ENCODE measurements around the gene KCNH2. TPM values are rescaled to one million over a fixed set of nuclear protein-coding genes. Genes with fewer than 3 reads are reported as not detected.
A peak's percentile ranks its signal among the peaks of the same experiment; 100 is the strongest.
"Not testable (repeated sequence)": the region's sequence is repeated elsewhere in the genome, so short reads cannot be mapped to it uniquely, and the experiment has no call there.

KCNH2 gene
- total RNA-seq, 1 donor from 2014 or later, result 2.3 TPM

GRCh38 chr7:150934045-150934766 lies 43.9 kb downstream of the KCNH2 start:
- DNase-seq (ENCODE audit: low read depth), result no peak

- no peak for DNase-seq (ENCODE audit: low read depth)
These were observed 46.8 kb downstream of the KCNH2 start for GRCh38 chr7:150931199-150931869.

- no peak for DNase-seq (ENCODE audit: low read depth)
These were observed 49.6 kb downstream of the KCNH2 start for GRCh38 chr7:150928541-150928940.

DNA sequence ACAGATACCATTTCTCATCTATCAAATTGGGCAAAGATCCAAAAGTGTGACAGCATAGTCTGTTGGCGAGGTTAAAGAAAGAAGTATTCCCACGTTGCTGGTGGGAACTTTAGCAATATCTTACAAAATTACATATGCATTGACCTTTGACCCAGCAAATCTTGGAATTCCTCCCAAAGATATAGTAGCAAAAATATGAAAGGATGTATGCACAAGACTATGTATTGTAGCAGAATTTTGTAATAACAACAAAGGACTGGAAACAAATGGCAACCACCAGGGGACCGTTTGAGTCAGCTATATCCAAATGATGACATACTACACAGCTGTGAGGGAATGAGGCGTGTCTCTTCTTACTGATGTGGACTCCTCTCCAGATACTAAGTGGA lies 50.2 kb downstream of the KCNH2 start:
- no peak for DNase-seq (ENCODE audit: low read depth)

DNA sequence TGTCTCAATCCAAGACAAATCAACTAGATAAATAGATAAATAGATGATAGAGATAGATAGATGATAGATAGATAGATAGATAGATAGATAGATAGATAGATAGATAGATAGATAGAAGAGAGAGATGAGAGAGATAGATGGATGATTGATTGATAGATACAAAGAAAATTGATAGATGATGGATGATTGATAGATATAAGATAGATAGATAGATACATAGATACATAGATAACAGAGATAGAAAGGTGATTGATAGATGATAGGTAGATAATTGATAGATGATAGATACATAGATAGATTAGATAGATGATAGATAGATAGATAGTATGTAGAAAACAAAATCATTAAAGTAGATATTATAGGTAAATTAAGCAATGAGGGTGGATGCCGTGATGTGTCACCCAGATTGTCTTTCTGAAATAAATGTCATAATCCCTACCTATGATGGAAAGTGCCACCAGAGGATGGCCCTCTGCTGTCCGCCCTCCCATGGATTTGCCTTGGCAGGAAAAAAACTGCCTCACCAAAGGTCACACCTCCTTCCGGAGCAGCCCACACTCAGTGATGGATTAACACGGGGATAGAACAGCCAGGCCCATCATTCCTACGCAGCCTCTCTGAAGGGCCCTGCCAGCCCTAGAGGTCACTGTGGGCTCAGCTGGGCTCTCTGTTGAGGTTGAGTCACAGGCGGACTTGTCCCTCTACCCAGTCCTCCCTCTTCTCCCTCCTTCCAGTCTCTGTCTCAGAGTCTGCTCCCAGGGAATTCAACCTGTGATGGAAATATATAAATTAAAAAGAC lies 50.8 kb downstream of the KCNH2 start:
- no peak for DNase-seq (ENCODE audit: low read depth)

- no peak for DNase-seq (ENCODE audit: low read depth)
These were observed 52.1 kb downstream of the KCNH2 start for GRCh38 chr7:150926066-150926465.

- no peak for DNase-seq (ENCODE audit: low read depth)
These were observed 53.7 kb downstream of the KCNH2 start for GRCh38 chr7:150924369-150924781.

DNA sequence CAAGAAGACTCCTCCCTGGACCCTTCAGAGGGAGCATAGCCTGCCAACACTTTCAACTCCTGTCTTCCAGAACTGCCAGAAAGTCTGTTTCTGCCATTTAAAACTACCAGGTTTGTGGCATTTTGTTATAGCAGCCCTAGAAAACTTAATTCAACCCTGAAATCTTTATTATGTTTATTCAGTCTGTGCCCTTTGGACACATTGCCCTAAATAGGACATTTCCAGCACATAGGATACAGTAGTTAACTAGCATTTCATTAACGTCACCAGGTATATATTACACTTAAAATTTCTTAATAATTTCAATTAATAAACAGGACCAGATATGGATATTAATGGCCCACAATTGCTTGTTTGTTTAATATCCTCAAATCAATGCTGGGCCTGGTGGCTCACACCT lies 54.3 kb downstream of the KCNH2 start:
- DNase-seq (ENCODE audit: low read depth), result no peak

DNA sequence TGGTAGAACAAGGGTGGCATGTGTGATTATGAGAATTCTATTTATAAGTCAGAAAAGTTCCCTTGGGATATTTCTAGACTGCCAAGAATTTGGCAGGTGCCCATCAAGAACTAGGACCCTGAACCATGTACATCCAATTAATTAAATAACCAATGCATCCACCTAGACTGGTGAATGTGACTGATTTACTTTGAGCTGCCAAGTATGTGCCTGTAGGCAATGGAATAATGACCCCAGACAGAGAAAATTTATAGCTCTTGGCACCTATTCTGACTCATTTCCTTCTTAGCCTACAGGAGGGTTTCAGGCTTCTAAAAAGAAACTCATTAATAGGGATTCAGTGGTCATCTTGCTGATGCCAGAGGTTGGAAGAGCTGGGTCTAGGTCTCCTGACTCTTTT lies 54.9 kb downstream of the KCNH2 start:
- DNase-seq (ENCODE audit: low read depth), result peak; percentile 74

DNA sequence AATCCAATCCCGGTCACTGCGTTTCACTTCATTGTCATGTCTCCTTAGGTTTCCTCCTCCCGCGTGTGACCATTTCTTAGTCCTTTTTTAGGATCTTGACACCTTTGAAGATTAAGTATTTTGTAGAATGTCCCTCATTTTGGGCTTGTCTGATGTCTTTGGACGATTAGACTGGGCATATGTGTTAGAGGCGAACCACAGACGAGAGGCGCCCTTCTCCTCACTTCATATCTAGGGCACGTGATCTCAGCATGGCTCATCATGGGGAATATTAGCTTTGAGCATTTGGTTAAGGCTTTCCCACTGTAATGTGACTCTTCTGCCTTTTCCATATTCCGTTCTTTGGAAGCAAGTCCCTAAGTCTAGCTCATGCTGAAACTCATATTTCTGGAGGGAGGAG lies 59.0 kb downstream of the KCNH2 start:
- DNase-seq (ENCODE audit: low read depth), result no peak

DNA sequence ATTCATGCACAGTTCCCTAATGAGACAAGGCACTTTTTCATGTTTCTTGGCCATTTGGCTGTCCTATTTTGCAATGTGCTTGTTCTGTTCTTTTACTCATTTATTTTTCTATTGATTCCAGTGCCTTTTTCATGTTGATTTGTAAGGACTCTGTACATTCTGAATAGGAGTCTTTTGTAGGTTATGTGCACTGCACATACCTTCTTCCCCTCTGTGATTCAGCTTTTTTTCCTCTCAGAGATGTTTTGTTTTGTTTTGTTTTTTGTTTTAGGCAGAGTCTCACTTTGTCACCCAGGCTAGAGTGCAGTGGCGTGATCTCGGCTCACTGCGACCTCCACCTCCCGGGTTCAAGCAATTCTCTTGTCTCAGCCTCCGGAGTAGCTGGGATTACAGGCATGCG lies 59.7 kb downstream of the KCNH2 start:
- no peak for DNase-seq (ENCODE audit: low read depth)

- DNase-seq (ENCODE audit: low read depth), result no peak
These were observed 60.2 kb downstream of the KCNH2 start for GRCh38 chr7:150917969-150918368.

- DNase-seq (ENCODE audit: low read depth), result no peak
These were observed 61.5 kb downstream of the KCNH2 start for GRCh38 chr7:150916670-150917069.

GRCh38 chr7:150914966-150915365 lies 63.2 kb downstream of the KCNH2 start:
- DNase-seq (ENCODE audit: low read depth), result no peak

- no peak for DNase-seq (ENCODE audit: low read depth)
These were observed 63.9 kb downstream of the KCNH2 start for GRCh38 chr7:150914196-150914595.

DNA sequence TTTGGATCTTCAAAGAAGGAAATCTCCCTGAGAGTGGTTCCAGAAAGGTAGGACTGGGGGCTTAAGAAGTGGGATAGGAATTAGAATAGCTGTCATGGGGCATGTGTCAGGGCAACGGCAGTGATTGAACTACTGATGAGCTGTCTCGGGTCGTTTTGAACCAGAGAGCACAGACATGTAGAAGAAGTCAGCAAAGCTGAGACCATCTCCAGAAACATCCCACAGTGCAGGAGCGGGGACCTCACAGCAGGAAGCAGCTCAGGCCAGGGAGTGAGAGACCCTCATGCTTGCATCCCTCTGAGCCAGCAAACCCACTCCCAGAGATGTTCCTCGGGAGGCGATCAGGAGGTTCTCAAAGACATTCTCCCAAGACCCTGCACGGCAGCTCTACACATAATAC lies 65.7 kb downstream of the KCNH2 start:
- no peak for DNase-seq (ENCODE audit: low read depth)

DNA sequence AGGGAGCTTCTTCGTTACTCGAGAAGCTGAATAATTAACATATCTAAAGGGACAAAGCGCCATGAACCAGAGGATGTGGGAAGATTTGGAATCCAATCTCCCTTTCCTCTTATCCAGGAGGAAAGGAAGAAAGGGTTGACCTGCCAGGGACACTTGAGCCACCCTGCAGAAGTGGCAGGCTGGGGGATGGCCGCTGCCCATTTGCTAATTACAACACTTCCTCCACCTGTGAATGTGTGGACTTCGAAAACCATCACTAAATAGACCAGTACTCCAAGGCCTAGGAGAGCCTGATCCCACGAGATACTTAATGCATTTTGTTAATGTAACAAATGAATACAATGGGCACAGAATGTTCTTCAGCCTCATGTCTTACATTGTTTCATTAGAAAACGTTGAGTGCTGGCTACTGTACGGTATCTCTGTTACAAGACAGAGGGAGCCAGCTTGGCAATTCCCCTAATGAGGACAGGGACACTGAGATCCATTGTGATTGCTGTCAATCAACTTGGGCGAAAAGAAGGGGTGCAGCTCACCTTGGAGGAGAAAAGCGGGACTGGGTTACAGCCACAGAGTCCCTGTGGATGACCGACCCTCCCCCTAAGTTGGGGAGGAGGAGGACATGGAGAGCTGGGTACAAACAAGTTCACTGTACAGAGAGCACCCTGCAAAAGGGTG lies 66.4 kb downstream of the KCNH2 start:
- no peak for DNase-seq (ENCODE audit: low read depth)

DNA sequence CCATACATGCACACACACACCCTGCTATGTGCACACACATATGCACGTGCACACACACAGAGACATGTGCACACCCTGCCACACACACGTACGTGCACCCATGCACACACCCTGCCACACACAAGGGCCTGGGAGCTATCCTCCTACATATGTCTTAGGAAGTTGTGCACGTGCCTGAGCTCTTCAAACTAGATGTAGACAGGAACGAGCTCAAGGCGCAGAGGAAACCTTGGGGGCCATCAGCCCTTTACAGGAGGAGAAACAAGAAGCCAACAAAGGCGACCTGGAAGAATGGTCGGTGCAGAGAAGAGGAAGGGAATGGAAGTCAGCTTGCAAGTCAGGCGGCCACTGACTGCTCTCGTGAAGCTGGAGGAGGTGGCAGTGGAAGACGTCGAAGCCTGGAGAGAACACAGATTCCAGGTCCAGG lies 67.1 kb downstream of the KCNH2 start:
- DNase-seq (ENCODE audit: low read depth), result no peak

GRCh38 chr7:150910305-150910995 lies 67.7 kb downstream of the KCNH2 start:
- DNase-seq (ENCODE audit: low read depth), result not testable (repeated sequence)

- no peak for DNase-seq (ENCODE audit: low read depth)
These were observed 68.7 kb downstream of the KCNH2 start for GRCh38 chr7:150909200-150909995.

DNA sequence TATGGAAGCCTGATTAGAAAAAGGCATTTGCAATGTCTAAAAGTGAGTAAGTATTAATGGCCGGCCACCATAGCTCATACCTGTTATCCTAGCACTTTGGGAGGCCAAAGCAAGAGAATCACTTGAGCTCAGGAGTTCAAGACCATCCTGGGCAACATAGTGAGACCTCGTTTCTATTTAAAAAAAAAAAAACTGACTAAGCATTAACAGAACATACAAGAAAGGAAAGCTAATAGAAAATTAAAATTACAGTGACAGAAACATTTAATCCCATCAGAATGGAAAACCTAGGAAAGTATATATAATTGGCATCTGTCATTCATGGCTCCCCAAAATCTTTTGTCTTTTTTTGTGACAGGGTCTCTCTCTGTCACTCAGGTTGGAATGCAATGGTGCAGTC lies 69.9 kb downstream of the KCNH2 start:
- DNase-seq (ENCODE audit: low read depth), result no peak

All from renal cortical epithelial cell (primary cell).